A673 (cell line): ENCODE results near the gene POU2AF2. TPM values are rescaled to one million over a fixed set of nuclear protein-coding genes. Genes with fewer than 3 reads are reported as not detected.

Experiments
- BruUV-seq: library from RNA; stranded (reverse); fragments of 400-500 nt; replicated peaks from 2 replicates; lab custom pipeline; 2021; lab: Mats Ljungman, UMichigan
- CTCF ChIA-PET: fragments of 300-600 bp; sonication (Branson Sonifier 250); formaldehyde crosslinking; loops from one replicate; lab custom pipeline; 2022; ENCODE audit warnings: antibody characterized with exemption; lab: Charles Lee
- POLR2A ChIA-PET: fragments of 300-600 bp; sonication (Branson Sonifier 250); formaldehyde crosslinking; loops from one replicate; lab custom pipeline; 2022; ENCODE audit warnings: antibody characterized with exemption; ENCODE audit not compliant: low non-redundant PET; lab: Charles Lee
- DNase-seq: peaks from one replicate; pipeline ENCODE4 v3.0.0-alpha.2; 2015; ENCODE audit warnings: low spot score
- H3K27ac ChIP-seq: fragments of 200-600 bp; sonication (generic); 2 replicates; pipeline ENCODE4 v1.5.1; 2016; ENCODE audit warnings: mixed run types, low read depth, mild to moderate bottlenecking, mixed read lengths, antibody characterized with exemption, low read length; ENCODE audit not compliant: poor library complexity, severe bottlenecking
- H3K27me3 ChIP-seq: fragments of 200-600 bp; sonication (generic); replicated peaks from 2 replicates; pipeline ENCODE4 v1.6.1; 2017; ENCODE audit warnings: mixed run types, low read depth, mild to moderate bottlenecking, mixed read lengths, antibody characterized with exemption, low read length; ENCODE audit not compliant: insufficient read depth, poor library complexity
- H3K36me3 ChIP-seq: fragments of 200-600 bp; sonication (generic); 2 replicates; pipeline ENCODE4 v1.6.1; 2016; ENCODE audit warnings: mixed run types, mild to moderate bottlenecking, mixed read lengths, antibody characterized with exemption, low read length; ENCODE audit not compliant: insufficient read depth, poor library complexity, severe bottlenecking
- H3K4me1 ChIP-seq: fragments of 200-600 bp; sonication (generic); 2 replicates; pipeline ENCODE4 v1.6.1; 2017; ENCODE audit warnings: mixed run types, mild to moderate bottlenecking, mixed read lengths, antibody characterized with exemption, low read length; ENCODE audit not compliant: insufficient read depth, poor library complexity, severe bottlenecking
- H3K4me3 ChIP-seq: fragments of 200-600 bp; sonication (generic); 2 replicates; pipeline ENCODE4 v1.5.1; 2016; ENCODE audit warnings: low read depth, mixed run types, mild to moderate bottlenecking, mixed read lengths, low read length; ENCODE audit not compliant: poor library complexity, severe bottlenecking
- H3K9me3 ChIP-seq: fragments of 200-600 bp; sonication (generic); 2 replicates; pipeline ENCODE4 v1.6.1; 2016; ENCODE audit warnings: mixed run types, low read depth, mild to moderate bottlenecking, mixed read lengths, antibody characterized with exemption, low read length; ENCODE audit not compliant: poor library complexity, severe bottlenecking
- EZH2 ChIP-seq: fragments of 200-600 bp; sonication (generic); IDR thresholded peaks from 2 replicates; pipeline ENCODE4 v1.6.1; 2017; ENCODE audit warnings: borderline replicate concordance, low read depth, mild to moderate bottlenecking, mixed read lengths, antibody characterized with exemption, low read length; ENCODE audit not compliant: poor library complexity, severe bottlenecking
- intact Hi-C: fragments of 100-400 bp; cut with micrococcal nuclease; formaldehyde crosslinking; loops from one replicate; pipeline ENCODE4 v1.10.0; 2022; ENCODE audit not compliant: unreplicated experiment
- total RNA-seq: library from RNA; stranded (reverse); gene quantifications from 2 replicates; pipeline ENCODE4 v1.2.3, GENCODE V29; 2021
- TF ChIP-seq, protein P1 (sequence below): fragments of 300-800, 200-600 bp; sonication (generic); conservative IDR thresholded peaks from 2 replicates; pipeline ENCODE4 v1.5.1; 2017; ENCODE audit warnings: low read depth, mild to moderate bottlenecking, antibody characterized with exemption, low read length, moderate library complexity, mixed read lengths

POU2AF2 gene
- total RNA-seq, 1 experiment from 2014 or later = not detected

GRCh38 chr11:111282562-111283075, 37.1 kb downstream of the POU2AF2 start:
- Histone ChIP-seq H3K27ac (no peak overlapping the region), H3K9me3 (no peaks in the 10 kb centered on the region), H3K4me1 (no peaks in the 10 kb centered on the region), H3K27me3 (no peaks in the 10 kb centered on the region), H3K4me3 (no peak overlapping the region), H3K36me3 (no peaks in the 10 kb centered on the region)
- ChIA-PET POLR2A (interaction anchor here (0.6 kb wide), 1 partner anchor 132 kb away, joined by 3 read pairs; no protein-coding TSS in a partner anchor), CTCF (interaction anchor here (0.6 to 2.3 kb wide), 17 partner anchors 16 to 926 kb away, joined by 3 to 35 read pairs (median 5); no protein-coding TSS in a partner anchor)
- intact Hi-C loops = loop anchor here (1.0 to 10.0 kb wide), 3 partner anchors 141 to 562 kb away; no protein-coding TSS in a partner anchor
- BruUV-seq = no TSS peak
- DNase-seq = no peak
- no peak for TF ChIP-seq EZH2
- TF ChIP-seq, protein P1, sequence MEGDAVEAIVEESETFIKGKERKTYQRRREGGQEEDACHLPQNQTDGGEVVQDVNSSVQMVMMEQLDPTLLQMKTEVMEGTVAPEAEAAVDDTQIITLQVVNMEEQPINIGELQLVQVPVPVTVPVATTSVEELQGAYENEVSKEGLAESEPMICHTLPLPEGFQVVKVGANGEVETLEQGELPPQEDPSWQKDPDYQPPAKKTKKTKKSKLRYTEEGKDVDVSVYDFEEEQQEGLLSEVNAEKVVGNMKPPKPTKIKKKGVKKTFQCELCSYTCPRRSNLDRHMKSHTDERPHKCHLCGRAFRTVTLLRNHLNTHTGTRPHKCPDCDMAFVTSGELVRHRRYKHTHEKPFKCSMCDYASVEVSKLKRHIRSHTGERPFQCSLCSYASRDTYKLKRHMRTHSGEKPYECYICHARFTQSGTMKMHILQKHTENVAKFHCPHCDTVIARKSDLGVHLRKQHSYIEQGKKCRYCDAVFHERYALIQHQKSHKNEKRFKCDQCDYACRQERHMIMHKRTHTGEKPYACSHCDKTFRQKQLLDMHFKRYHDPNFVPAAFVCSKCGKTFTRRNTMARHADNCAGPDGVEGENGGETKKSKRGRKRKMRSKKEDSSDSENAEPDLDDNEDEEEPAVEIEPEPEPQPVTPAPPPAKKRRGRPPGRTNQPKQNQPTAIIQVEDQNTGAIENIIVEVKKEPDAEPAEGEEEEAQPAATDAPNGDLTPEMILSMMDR = no peak

DNA sequence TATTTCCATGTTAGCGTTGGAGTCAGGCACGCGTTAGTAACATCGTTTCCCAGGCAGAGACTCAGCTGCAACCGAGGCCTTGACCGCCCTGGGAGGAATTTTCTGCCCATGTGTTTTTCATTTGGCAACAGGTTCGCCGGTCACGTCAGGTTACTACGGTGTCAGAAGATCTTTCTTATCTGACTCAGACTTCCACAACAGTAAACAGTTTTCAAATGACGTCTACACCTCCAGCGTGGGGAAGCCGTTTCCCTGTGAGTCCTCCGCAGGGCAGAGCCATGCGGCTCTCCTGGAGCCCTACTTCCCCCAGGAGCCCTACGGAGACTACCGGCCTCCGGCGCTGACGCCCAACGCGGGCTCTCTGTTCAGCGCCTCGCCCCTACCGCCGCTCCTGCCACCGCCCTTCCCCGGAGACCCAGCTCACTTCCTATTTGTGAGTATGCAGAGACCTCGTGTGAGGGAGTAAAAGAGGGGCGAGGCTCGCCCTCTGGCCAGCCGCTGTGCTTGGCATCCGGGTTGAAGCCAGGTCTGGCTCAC, 38.5 kb downstream of the POU2AF2 start:
- intact Hi-C loops = loop anchor here (1.0 to 10.0 kb wide), 3 partner anchors 139 to 561 kb away; no protein-coding TSS in a partner anchor
- DNase-seq = no peak

GRCh38 chr11:111285189-111286091, 39.9 kb downstream of the POU2AF2 start:
- intact Hi-C loops = loop anchor here (10.0 kb wide), 1 partner anchor 559 kb away; no protein-coding TSS in a partner anchor
- CTCF ChIA-PET = interaction anchor here (1.0 kb wide), 1 partner anchor 143 kb away, joined by 4 read pairs; no protein-coding TSS in a partner anchor
- DNase-seq = no peak

More for the DNA sequence above, 38.5 kb downstream of the POU2AF2 start:
- CTCF ChIA-PET = interaction anchor here (0.5 to 2.3 kb wide), 5 partner anchors 140 to 166 kb away, joined by 4 to 35 read pairs (median 16); no protein-coding TSS in a partner anchor
- no peaks in the 10 kb centered on the region for H3K4me1 ChIP-seq
- H3K27me3 ChIP-seq = no peaks in the 10 kb centered on the region
- POLR2A ChIA-PET = no interaction called here
- no peak overlapping the region for H3K27ac ChIP-seq
- TF ChIP-seq, protein P1 = no peak
- no peak for TF ChIP-seq EZH2
- no peaks in the 10 kb centered on the region for H3K9me3 ChIP-seq
- H3K4me3 ChIP-seq = no peak overlapping the region
- no peaks in the 10 kb centered on the region for H3K36me3 ChIP-seq
- no TSS peak for BruUV-seq

More at GRCh38 chr11:111285189-111286091, 39.9 kb downstream of the POU2AF2 start:
- no peak overlapping the region for H3K27ac ChIP-seq
- no peaks in the 10 kb centered on the region for H3K36me3 ChIP-seq
- H3K27me3 ChIP-seq = no peaks in the 10 kb centered on the region
- TF ChIP-seq EZH2 = no peak
- TF ChIP-seq, protein P1 = no peak
- no peaks in the 10 kb centered on the region for H3K9me3 ChIP-seq
- BruUV-seq = no TSS peak
- no peaks in the 10 kb centered on the region for H3K4me1 ChIP-seq
- POLR2A ChIA-PET = no interaction called here
- H3K4me3 ChIP-seq = no peak overlapping the region
